ENCODE measurements around the gene BCAS3.

BCAS3 gene

DNA sequence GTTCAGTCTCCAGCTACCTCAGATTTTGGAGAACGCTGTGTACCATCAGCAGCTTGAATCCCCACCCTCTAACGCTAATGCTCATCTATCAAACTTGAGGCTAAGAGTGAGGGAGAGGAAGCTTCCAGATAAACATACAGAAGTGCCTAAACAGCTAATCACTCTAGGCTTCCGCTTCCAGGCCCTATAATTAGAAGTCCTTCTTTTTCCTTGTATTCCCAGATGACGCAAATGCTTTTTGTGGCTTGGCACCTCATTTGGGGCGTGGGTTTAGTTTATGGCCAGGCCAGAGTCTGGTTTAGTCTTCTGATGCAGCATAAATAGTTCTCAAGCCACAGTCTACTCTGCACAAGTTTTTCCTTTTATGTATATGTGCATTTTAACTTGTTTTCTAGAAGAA lies 263.4 kb downstream of the BCAS3 start:
- peak overlapping the region; percentile 94 for H3K27ac Mint-ChIP-seq

DNA sequence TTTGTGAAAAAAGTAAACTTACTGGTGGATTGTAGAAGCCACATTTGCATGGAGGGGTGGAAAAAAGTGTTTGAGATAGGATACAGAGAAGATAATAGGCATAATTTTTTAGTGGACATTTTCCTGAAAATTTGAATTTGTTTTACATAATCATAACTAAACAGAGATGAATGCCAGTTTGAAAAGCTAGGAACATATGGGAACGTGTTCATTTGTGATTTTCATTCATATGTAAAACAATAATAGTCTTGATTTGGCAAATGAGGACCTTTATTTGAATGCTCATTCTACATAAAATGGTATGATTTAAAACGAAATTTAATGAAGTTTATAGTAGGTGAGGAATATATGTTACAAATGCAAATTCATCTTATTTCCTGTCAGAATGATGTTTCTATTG lies 263.9 kb downstream of the BCAS3 start:
- Mint-ChIP-seq H3K36me3 (ENCODE audit: low read depth) (peaks cover 6% of the 10 kb centered on the region), H3K4me1 (peaks cover 7% of the 10 kb centered on the region), H3K27ac (no peak overlapping the region), H3K4me3 (no peak overlapping the region), H3K9me3 (no peaks in the 10 kb centered on the region), H3K27me3 (ENCODE audit: low read depth, poor library complexity) (peaks cover 4% of the 10 kb centered on the region)
- TF ChIP-seq, protein P1, sequence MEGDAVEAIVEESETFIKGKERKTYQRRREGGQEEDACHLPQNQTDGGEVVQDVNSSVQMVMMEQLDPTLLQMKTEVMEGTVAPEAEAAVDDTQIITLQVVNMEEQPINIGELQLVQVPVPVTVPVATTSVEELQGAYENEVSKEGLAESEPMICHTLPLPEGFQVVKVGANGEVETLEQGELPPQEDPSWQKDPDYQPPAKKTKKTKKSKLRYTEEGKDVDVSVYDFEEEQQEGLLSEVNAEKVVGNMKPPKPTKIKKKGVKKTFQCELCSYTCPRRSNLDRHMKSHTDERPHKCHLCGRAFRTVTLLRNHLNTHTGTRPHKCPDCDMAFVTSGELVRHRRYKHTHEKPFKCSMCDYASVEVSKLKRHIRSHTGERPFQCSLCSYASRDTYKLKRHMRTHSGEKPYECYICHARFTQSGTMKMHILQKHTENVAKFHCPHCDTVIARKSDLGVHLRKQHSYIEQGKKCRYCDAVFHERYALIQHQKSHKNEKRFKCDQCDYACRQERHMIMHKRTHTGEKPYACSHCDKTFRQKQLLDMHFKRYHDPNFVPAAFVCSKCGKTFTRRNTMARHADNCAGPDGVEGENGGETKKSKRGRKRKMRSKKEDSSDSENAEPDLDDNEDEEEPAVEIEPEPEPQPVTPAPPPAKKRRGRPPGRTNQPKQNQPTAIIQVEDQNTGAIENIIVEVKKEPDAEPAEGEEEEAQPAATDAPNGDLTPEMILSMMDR (IDR thresholded peaks at IDR 0.05), result no peak
- DNase-seq, result no peak

More for the DNA sequence above, 263.4 kb downstream of the BCAS3 start:
- peaks cover 6% of the 10 kb centered on the region for H3K36me3 Mint-ChIP-seq (ENCODE audit: low read depth)
- peaks cover 7% of the 10 kb centered on the region for H3K4me1 Mint-ChIP-seq
- H3K4me3 Mint-ChIP-seq, result no peak overlapping the region
- no peak for DNase-seq
- peaks cover 4% of the 10 kb centered on the region for H3K27me3 Mint-ChIP-seq (ENCODE audit: low read depth, poor library complexity)
- TF ChIP-seq, protein P1 (IDR thresholded peaks at IDR 0.05), result no peak
- H3K9me3 Mint-ChIP-seq, result no peaks in the 10 kb centered on the region

DNA sequence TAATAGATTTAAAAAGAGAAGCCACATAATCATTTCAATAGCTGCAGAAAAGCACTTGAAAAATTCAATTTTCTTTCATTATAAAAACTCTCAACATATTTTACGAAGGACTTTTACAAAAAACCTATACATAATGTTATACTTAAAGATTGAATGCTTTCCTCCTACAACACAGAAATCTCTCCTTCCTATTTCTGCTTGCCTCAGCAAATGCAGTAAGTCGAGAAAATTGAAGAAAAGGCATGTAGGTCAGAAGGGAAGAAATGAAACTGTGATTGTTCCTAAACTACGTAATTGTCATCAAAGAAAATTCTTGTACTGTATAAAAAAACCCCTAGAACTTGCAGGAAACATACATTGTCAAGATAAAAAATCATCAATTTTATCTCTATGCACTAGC lies 267.1 kb downstream of the BCAS3 start:
- Mint-ChIP-seq H3K4me1 (peaks cover 7% of the 10 kb centered on the region), H3K36me3 (ENCODE audit: low read depth) (no peaks in the 10 kb centered on the region), H3K9me3 (no peaks in the 10 kb centered on the region), H3K27ac (no peak overlapping the region), H3K27me3 (ENCODE audit: low read depth, poor library complexity) (peaks cover 4% of the 10 kb centered on the region), H3K4me3 (no peak overlapping the region)
- TF ChIP-seq, protein P1 (IDR thresholded peaks at IDR 0.05), result no peak
- DNase-seq, result no peak

DNA sequence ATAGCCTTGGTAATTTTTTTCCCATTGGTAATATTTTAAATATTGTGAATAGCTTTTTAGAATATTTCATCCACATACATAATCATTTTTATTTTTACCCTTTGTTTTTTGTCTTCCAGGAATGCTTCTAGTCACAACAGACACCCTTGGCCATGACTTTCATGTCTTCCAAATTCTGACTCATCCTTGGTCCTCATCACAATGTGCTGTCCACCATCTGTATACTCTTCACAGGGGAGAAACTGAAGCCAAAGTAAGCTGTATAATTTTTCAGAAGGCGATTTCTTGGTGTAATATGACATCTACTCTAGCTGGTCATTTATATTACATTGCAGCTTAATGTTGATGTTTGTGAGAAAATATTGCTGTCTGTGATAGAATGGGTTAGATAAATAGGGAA lies 269.4 kb downstream of the BCAS3 start:
- H3K9me3 Mint-ChIP-seq, result no peaks in the 10 kb centered on the region
- DNase-seq, result no peak
- peaks cover 4% of the 10 kb centered on the region for H3K27me3 Mint-ChIP-seq (ENCODE audit: low read depth, poor library complexity)
- TF ChIP-seq, protein P1 (IDR thresholded peaks at IDR 0.05), result no peak
- no peaks in the 10 kb centered on the region for H3K36me3 Mint-ChIP-seq (ENCODE audit: low read depth)
- no peak overlapping the region for H3K4me3 Mint-ChIP-seq
- no peak overlapping the region for H3K27ac Mint-ChIP-seq
- H3K4me1 Mint-ChIP-seq, result no peaks in the 10 kb centered on the region

DNA sequence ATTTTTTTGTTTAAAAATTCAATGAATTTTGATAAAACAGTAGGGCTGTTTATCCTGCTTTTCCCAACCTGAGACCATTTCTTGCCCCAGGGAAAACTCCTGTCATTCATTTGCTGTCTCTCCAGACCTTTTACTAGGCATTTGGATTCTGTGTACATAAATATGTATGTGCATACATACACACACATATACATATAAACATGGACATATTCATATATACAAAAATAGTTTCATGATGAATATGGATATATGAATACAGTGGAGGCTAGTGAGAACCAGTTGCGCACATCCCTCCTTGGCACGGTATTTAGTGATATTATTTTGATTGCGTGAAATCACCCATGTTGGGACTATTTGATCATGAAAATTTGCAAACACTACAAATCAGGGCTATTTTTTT lies 269.9 kb downstream of the BCAS3 start:
- TF ChIP-seq, protein P1 (IDR thresholded peaks at IDR 0.05), result no peak
- no peak overlapping the region for H3K4me3 Mint-ChIP-seq
- peaks cover 4% of the 10 kb centered on the region for H3K27me3 Mint-ChIP-seq (ENCODE audit: low read depth, poor library complexity)
- no peaks in the 10 kb centered on the region for H3K4me1 Mint-ChIP-seq
- no peak for DNase-seq
- H3K9me3 Mint-ChIP-seq, result peaks cover 3% of the 10 kb centered on the region
- peaks cover 2% of the 10 kb centered on the region for H3K36me3 Mint-ChIP-seq (ENCODE audit: low read depth)
- no peak overlapping the region for H3K27ac Mint-ChIP-seq

DNA sequence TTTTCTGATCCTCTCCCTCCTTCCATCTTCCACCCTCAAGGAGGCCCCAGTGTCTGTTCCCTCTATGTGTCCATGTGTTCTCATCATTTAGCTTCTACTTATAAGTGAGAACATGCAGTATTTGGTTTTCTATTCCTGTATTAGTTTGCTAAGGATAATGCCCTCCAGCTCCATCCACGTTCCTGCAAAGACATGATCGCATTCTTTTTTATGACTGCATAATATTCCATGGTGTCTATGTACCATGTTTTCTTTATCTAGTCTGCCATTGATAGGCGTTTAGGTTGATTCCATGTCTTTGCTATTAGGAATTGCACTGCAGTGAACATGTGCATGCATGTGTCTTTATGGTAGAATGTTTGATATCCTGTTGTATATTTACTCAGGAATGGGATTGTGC lies 275.1 kb downstream of the BCAS3 start:
- Mint-ChIP-seq H3K27me3 (ENCODE audit: low read depth, poor library complexity) (peaks cover 7% of the 10 kb centered on the region), H3K36me3 (ENCODE audit: low read depth) (peaks cover 18% of the 10 kb centered on the region), H3K27ac (no peak overlapping the region), H3K9me3 (peaks cover 26% of the 10 kb centered on the region), H3K4me1 (no peaks in the 10 kb centered on the region), H3K4me3 (no peak overlapping the region)
- TF ChIP-seq, protein P1 (IDR thresholded peaks at IDR 0.05), result no peak
- no peak for DNase-seq

Measured in nephron progenitor cell (in vitro differentiated cells).